H1 (cell line): ENCODE results near the gene OR6C65. TPM values are rescaled to one million over a fixed set of nuclear protein-coding genes. Genes with fewer than 3 reads are reported as not detected.

Experiments used
- CTCF ChIA-PET: fragments of 300-600 bp; sonication (Branson Sonifier 250); formaldehyde crosslinking; loops from one replicate; lab custom pipeline; 2021; ENCODE audit not compliant: partially characterized antibody; lab: Charles Lee
- POLR2A ChIA-PET: fragments of 300-600 bp; sonication (Branson Sonifier 250); formaldehyde crosslinking; loops from one replicate; lab custom pipeline; 2021; ENCODE audit warnings: inconsistent platforms; ENCODE audit not compliant: partially characterized antibody; lab: Charles Lee
- DNase-seq, 2 experiments: peaks; one replicate each; pipeline versions ENCODE4 v3.0.0 to v3.0.0-alpha.2; 2010 to 2022; ENCODE audit warnings: low spot score in 2 of 2, low read depth in 1 of 2, mixed read lengths in 1 of 2
- FAIRE-seq: peaks from 2 replicates; lab custom pipeline; 2011; peaks lifted over from hg19 to GRCh38; lab: Jason Lieb, UNC
- H2AFZ ChIP-seq: 2 replicates; pipeline ENCODE4 v1.8.1; 2012; ENCODE audit warnings: low read length, inconsistent platforms
- H2AK5ac ChIP-seq: 2 replicates; pipeline ENCODE4 v1.6.1; 2013; ENCODE audit warnings: low read depth, low read length
- H2BK120ac ChIP-seq: replicated peaks from 2 replicates; pipeline ENCODE3; 2013; ENCODE audit warnings: low read depth, low read length, inconsistent platforms
- H2BK12ac ChIP-seq: 2 replicates; pipeline ENCODE4 v1.6.1; 2013; ENCODE audit warnings: low read depth, low read length
- H2BK15ac ChIP-seq: 2 replicates; pipeline ENCODE4 v1.6.1; 2013; ENCODE audit warnings: low read length
- H2BK20ac ChIP-seq: 2 replicates; pipeline ENCODE4 v1.6.1; 2013; ENCODE audit warnings: low read length
- H2BK5ac ChIP-seq: 2 replicates; pipeline ENCODE4 v1.6.1; 2013; ENCODE audit warnings: low read depth, low read length
- H3K14ac ChIP-seq: 2 replicates; pipeline ENCODE4 v1.6.1; 2013; ENCODE audit warnings: inconsistent platforms; ENCODE audit not compliant: insufficient read length
- H3K18ac ChIP-seq: 2 replicates; pipeline ENCODE4 v1.6.1; 2013; ENCODE audit warnings: low read length; ENCODE audit errors: extremely low read depth
- H3K23ac ChIP-seq: 2 replicates; pipeline ENCODE4 v1.6.1; 2013; ENCODE audit warnings: inconsistent platforms; ENCODE audit not compliant: insufficient read length
- H3K23me2 ChIP-seq: 2 replicates; pipeline ENCODE4 v1.6.1; 2013; ENCODE audit warnings: low read depth, low read length
- H3K27ac ChIP-seq: 2 replicates; pipeline ENCODE4 v1.6.1; 2011; ENCODE audit warnings: low read depth, low read length, inconsistent platforms
- H3K27me3 ChIP-seq, 4 experiments: replicated peaks in 1 of 4; 1 replicate in 1 of 4; 2 replicates in 3 of 4; pipeline versions ENCODE4 v1.6.1 to v1.8.1; 2011 to 2013; ENCODE audit warnings: low read length in 3 of 4, mild to moderate bottlenecking in 3 of 4, inconsistent platforms in 2 of 4, mixed read lengths in 2 of 4, moderate library complexity in 1 of 4; ENCODE audit not compliant: control insufficient read depth in 3 of 4, insufficient read depth in 3 of 4; ENCODE audit errors: extremely low read depth in 1 of 4
- H3K36me3 ChIP-seq, 4 experiments: 2 replicates each; pipeline versions ENCODE4 v1.6.1 to v1.8.1; 2011 to 2013; ENCODE audit warnings: mild to moderate bottlenecking in 4 of 4, low read length in 3 of 4, moderate library complexity in 2 of 4, control low read depth in 1 of 4, inconsistent platforms in 1 of 4; ENCODE audit not compliant: insufficient read depth in 4 of 4, control insufficient read depth in 2 of 4
- H3K4ac ChIP-seq: replicated peaks from 2 replicates; pipeline ENCODE3; 2013; ENCODE audit warnings: low read length, low read depth, mixed read lengths, inconsistent platforms; ENCODE audit not compliant: insufficient read length
- H3K4me1 ChIP-seq, 4 experiments: replicated peaks in 1 of 4; 1 replicate in 1 of 4; 2 replicates in 3 of 4; pipeline versions ENCODE4 v1.6.1 to v1.8.1; 2011 to 2013; ENCODE audit warnings: low read length in 3 of 4, inconsistent platforms in 2 of 4, mixed read lengths in 1 of 4; ENCODE audit not compliant: insufficient read depth in 4 of 4, control insufficient read depth in 3 of 4
- H3K4me2 ChIP-seq, 2 experiments: 2 replicates each; pipeline versions ENCODE4 v1.6.1 to v1.8.1; 2011 to 2013; ENCODE audit warnings: low read depth in 2 of 2, low read length in 2 of 2, control low read depth in 1 of 2, inconsistent platforms in 1 of 2, mild to moderate bottlenecking in 1 of 2; ENCODE audit not compliant: insufficient read depth in 1 of 2
- H3K4me3 ChIP-seq, 4 experiments: fragments of 200-600, 300-600 bp in 1 of 4; sonication (generic), shearing (Covaris generic), sonication (Bioruptor Twin) in 1 of 4; 2 replicates each; pipeline versions ENCODE4 v1.5.1 to v1.8.1; 2011 to 2016; ENCODE audit warnings: low read length in 4 of 4, low read depth in 3 of 4, control low read depth in 2 of 4, inconsistent platforms in 2 of 4, mild to moderate bottlenecking in 2 of 4, mixed read lengths in 1 of 4, moderate library complexity in 1 of 4; ENCODE audit not compliant: insufficient read depth in 2 of 4; ENCODE audit errors: extremely low read depth in 1 of 4
- H3K56ac ChIP-seq: replicated peaks from 2 replicates; pipeline ENCODE3; 2013; ENCODE audit warnings: low read depth, mild to moderate bottlenecking, mixed read lengths, low read length, inconsistent platforms; ENCODE audit not compliant: insufficient read length
- H3K79me1 ChIP-seq: 2 replicates; pipeline ENCODE4 v1.6.1; 2013; ENCODE audit warnings: low read depth, low read length, control low read depth
- H3K79me2 ChIP-seq, 2 experiments: 2 replicates each; pipeline versions ENCODE4 v1.6.1 to v1.8.1; 2012 to 2013; ENCODE audit warnings: low read length in 2 of 2, mild to moderate bottlenecking in 2 of 2, inconsistent platforms in 1 of 2; ENCODE audit not compliant: insufficient read depth in 2 of 2, control insufficient read depth in 1 of 2
- H3K9ac ChIP-seq, 4 experiments: replicated peaks in 1 of 4; 1 replicate in 1 of 4; 2 replicates in 3 of 4; pipeline versions ENCODE4 v1.6.1 to v1.8.1; 2011 to 2013; ENCODE audit warnings: low read depth in 3 of 4, low read length in 3 of 4, control low read depth in 2 of 4, mild to moderate bottlenecking in 2 of 4, moderate library complexity in 2 of 4, inconsistent platforms in 1 of 4; ENCODE audit errors: extremely low read depth in 1 of 4
- H3K9me3 ChIP-seq, 2 experiments: 2 replicates each; pipeline versions ENCODE4 v1.6.1 to v1.8.1; 2012 to 2013; ENCODE audit warnings: mild to moderate bottlenecking in 2 of 2, moderate library complexity in 2 of 2, control low read depth in 1 of 2, inconsistent platforms in 1 of 2, low read depth in 1 of 2, low read length in 1 of 2, mixed read lengths in 1 of 2; ENCODE audit not compliant: insufficient read depth in 2 of 2
- H4K20me1 ChIP-seq, 2 experiments: replicated peaks in 1 of 2; 2 replicates each; pipeline versions ENCODE3 to v1.8.1; 2011 to 2013; ENCODE audit warnings: inconsistent platforms in 2 of 2, low read length in 2 of 2, mild to moderate bottlenecking in 1 of 2; ENCODE audit not compliant: insufficient read depth in 2 of 2, control insufficient read depth in 1 of 2
- H4K5ac ChIP-seq: 2 replicates; pipeline ENCODE4 v1.6.1; 2013; ENCODE audit warnings: low read length, low read depth, mixed read lengths, inconsistent platforms; ENCODE audit not compliant: insufficient read length
- H4K8ac ChIP-seq: 2 replicates; pipeline ENCODE4 v1.8.0; 2013; ENCODE audit warnings: mild to moderate bottlenecking, moderate library complexity, low read length, inconsistent platforms; ENCODE audit not compliant: insufficient read depth; ENCODE audit errors: extremely low read depth
- H4K91ac ChIP-seq: replicated peaks from 2 replicates; pipeline ENCODE3; 2013; ENCODE audit warnings: low read length, mixed read lengths, inconsistent platforms; ENCODE audit not compliant: insufficient read length
- CREB1 ChIP-seq: IDR thresholded peaks from 2 replicates; pipeline ENCODE4 v1.6.1; 2012; ENCODE audit warnings: inconsistent platforms
- JUN ChIP-seq: IDR thresholded peaks from 2 replicates; pipeline ENCODE4 v1.6.1; 2011; ENCODE audit warnings: low read depth, mild to moderate bottlenecking, improper control_type of control experiment, low read length
- SAP30 ChIP-seq: fragments of 300-600 bp; sonication (generic); IDR thresholded peaks from 2 replicates; pipeline ENCODE4 v1.7.1; 2012; ENCODE audit warnings: low read length, moderate library complexity, mild to moderate bottlenecking, inconsistent platforms; ENCODE audit not compliant: insufficient read depth, insufficient replicate concordance
- WGBS, 2 experiments: shearing (Covaris generic) in 1 of 2; methylation state at CpG; one replicate each; pipeline versions ENCODE4 v1.1.6 to v1.1.7; 2013 to 2015; ENCODE audit warnings: low lambda C conversion rate in 2 of 2, mixed read lengths in 2 of 2, inconsistent platforms in 1 of 2, low coverage in 1 of 2, missing lambda C conversion rate in 1 of 2; ENCODE audit not compliant: insufficient replicate concordance in 2 of 2, insufficient coverage in 1 of 2, insufficient read length in 1 of 2; ENCODE audit errors: extremely low coverage in 1 of 2, missing lambda C conversion rate in 1 of 2; 5-methylcytosine and 5-hydroxymethylcytosine counted together
- polyA plus RNA-seq, 7 experiments: library from polyadenylated mRNA; depleted of rRNA in 3 of 7; stranded (reverse) in 5 of 7; unstranded in 2 of 7; fragments of >200 nt in 5 of 7; fragments of 200-250 nt in 2 of 7; gene quantifications; 1 replicate in 5 of 7; 2 replicates in 1 of 7; 4 replicates in 1 of 7; pipeline versions ENCODE4 v1.2.1 to v1.2.3, GENCODE V29; 2011 to 2013; ENCODE audit warnings: missing spikeins in 2 of 7, mixed read lengths in 2 of 7
- total RNA-seq: library from RNA; stranded (reverse); fragmentation: NEBNext Ultra II Directional; extraction: Animal tissue kit (Norgen Biotek cat#: 25700); gene quantifications from 2 replicates; pipeline ENCODE4 v1.2.1, GENCODE V29; 2021

Gene OR6C65
- total and polyA plus RNA-seq, 2 of the 8 experiments (the other 6 are each of a cell fraction or from before 2014, with no cell fraction given): not detected

GRCh38 chr12:55365086-55365485 lies 35.2 kb upstream of the OR6C65 start:
- H3K18ac ChIP-seq: no peak overlapping the region
- no peak overlapping the region for H3K27ac ChIP-seq
- H3K4ac ChIP-seq: no peak overlapping the region
- no peaks in the 10 kb centered on the region for H3K79me2 ChIP-seq
- no peak overlapping the region for H3K9ac ChIP-seq
- H3K9me3 ChIP-seq: no peaks in the 10 kb centered on the region
- no peaks in the 10 kb centered on the region for H3K4me1 ChIP-seq
- no peak overlapping the region for H2AK5ac ChIP-seq
- no peak overlapping the region for H3K4me3 ChIP-seq
- H2BK20ac ChIP-seq: no peak overlapping the region
- ChIA-PET POLR2A (no interaction called here), CTCF (no interaction called here)
- H2BK5ac ChIP-seq: no peak overlapping the region
- no peak overlapping the region for H3K56ac ChIP-seq
- no peak overlapping the region for H4K8ac ChIP-seq
- H2BK120ac ChIP-seq: no peak overlapping the region
- no peak overlapping the region for H4K5ac ChIP-seq
- no peaks in the 10 kb centered on the region for H3K27me3 ChIP-seq
- no peaks in the 10 kb centered on the region for H3K79me1 ChIP-seq
- no peaks in the 10 kb centered on the region for H3K36me3 ChIP-seq
- H3K23me2 ChIP-seq: no peaks in the 10 kb centered on the region
- H4K20me1 ChIP-seq: no peaks in the 10 kb centered on the region
- WGBS, 2 experiments: 91% methylated on average over 3 of the region's 3 CpGs; no CpG with 5 or more reads in 1 of the 2 experiments
- H3K4me2 ChIP-seq: no peak overlapping the region
- no peak overlapping the region for H3K23ac ChIP-seq
- no peak overlapping the region for H2AFZ ChIP-seq
- H2BK12ac ChIP-seq: no peak overlapping the region
- H4K91ac ChIP-seq: no peak overlapping the region
- no peak overlapping the region for H3K14ac ChIP-seq
- TF ChIP-seq JUN (no peak), SAP30 (no peak), CREB1 (no peak)
- H2BK15ac ChIP-seq: no peak overlapping the region
- DNase-seq: no peak
- no peak for FAIRE-seq
